ENCODE measurements around the gene DGKH. TPM values are rescaled to one million over a fixed set of nuclear protein-coding genes. Genes with fewer than 3 reads are reported as not detected.

DGKH gene
- total RNA-seq, 1 donor from 2014 or later = 13.4 TPM

DNA sequence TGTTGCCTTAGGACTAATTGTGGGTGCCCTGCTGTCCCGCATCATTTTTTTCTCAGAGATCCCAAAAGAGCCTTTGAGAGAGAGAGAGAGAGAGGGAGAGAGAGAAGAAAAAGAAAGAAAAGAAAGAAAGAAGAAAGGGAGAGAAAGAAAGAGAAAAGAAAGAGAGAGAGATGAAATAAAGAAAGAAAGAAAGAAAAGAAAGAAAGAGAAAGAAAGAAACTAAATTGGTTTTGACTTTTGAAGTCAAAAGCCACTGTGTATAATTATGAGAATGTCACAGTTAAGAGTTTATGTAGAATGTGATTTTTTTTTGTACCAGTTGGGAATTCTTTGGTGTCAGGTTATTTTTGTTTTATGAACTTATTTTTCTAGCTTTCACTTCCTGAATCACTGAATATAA, 180.1 kb downstream of the DGKH start:
- Mint-ChIP-seq H3K4me3 (ENCODE audit: unreplicated experiment) (no peak overlapping the region), H3K36me3 (ENCODE audit: unreplicated experiment) (no peaks in the 10 kb centered on the region), H3K27ac (ENCODE audit: unreplicated experiment) (no peak overlapping the region), H3K27me3 (ENCODE audit: unreplicated experiment) (no peaks in the 10 kb centered on the region), H3K9me3 (ENCODE audit: unreplicated experiment) (peaks cover 1% of the 10 kb centered on the region), H3K4me1 (ENCODE audit: low read depth, unreplicated experiment) (no peaks in the 10 kb centered on the region)
- no peak for DNase-seq
- TF ChIP-seq, protein P1, sequence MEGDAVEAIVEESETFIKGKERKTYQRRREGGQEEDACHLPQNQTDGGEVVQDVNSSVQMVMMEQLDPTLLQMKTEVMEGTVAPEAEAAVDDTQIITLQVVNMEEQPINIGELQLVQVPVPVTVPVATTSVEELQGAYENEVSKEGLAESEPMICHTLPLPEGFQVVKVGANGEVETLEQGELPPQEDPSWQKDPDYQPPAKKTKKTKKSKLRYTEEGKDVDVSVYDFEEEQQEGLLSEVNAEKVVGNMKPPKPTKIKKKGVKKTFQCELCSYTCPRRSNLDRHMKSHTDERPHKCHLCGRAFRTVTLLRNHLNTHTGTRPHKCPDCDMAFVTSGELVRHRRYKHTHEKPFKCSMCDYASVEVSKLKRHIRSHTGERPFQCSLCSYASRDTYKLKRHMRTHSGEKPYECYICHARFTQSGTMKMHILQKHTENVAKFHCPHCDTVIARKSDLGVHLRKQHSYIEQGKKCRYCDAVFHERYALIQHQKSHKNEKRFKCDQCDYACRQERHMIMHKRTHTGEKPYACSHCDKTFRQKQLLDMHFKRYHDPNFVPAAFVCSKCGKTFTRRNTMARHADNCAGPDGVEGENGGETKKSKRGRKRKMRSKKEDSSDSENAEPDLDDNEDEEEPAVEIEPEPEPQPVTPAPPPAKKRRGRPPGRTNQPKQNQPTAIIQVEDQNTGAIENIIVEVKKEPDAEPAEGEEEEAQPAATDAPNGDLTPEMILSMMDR (IDR thresholded peaks at IDR 0.05; ENCODE audit: partially characterized antibody, unreplicated experiment) = no peak

DNA sequence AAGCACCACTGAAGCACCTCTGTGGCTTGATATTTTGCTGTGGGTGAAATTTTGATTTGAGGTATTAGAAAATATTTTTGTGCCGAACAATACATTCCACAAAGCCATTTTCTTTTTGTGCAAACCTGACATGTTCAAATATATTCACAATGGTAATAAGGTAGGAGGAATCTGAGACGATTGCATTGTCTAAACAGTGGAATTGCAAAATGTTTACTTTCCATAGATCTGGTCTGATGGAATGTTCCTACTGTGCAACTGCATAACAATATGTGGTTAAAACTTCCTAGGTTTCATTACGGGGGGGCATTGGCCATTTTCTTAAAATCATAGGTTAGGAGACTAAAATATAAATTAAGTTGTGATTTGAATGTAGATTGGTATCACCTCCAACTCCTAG, 180.8 kb downstream of the DGKH start:
- Mint-ChIP-seq H3K27me3 (ENCODE audit: unreplicated experiment) (no peaks in the 10 kb centered on the region), H3K4me1 (ENCODE audit: low read depth, unreplicated experiment) (no peaks in the 10 kb centered on the region), H3K27ac (ENCODE audit: unreplicated experiment) (no peak overlapping the region), H3K9me3 (ENCODE audit: unreplicated experiment) (peaks cover 1% of the 10 kb centered on the region), H3K36me3 (ENCODE audit: unreplicated experiment) (no peaks in the 10 kb centered on the region), H3K4me3 (ENCODE audit: unreplicated experiment) (no peak overlapping the region)
- DNase-seq = no peak
- TF ChIP-seq, protein P1 (IDR thresholded peaks at IDR 0.05; ENCODE audit: partially characterized antibody, unreplicated experiment) = no peak

DNA sequence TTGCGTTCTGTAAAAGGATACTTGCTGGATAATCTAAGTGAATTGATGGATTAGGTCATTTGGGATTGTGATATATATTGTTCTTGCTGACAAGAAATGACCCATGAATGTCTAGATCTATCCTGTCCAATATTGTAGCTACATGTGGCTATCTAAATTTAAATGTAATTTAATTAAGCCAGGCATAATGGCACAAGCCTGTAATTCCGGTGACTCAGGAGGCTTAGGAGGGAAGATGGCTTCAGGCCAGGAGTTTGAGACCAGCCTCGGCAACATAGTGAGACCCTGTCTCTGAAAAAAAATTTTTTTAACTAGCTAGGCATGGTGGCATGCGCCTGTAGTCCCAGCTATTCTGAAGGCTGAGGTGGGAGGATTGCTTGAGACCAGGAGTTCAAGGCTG, 184.2 kb downstream of the DGKH start:
- H3K27ac Mint-ChIP-seq (ENCODE audit: unreplicated experiment) = no peak overlapping the region
- no peaks in the 10 kb centered on the region for H3K4me1 Mint-ChIP-seq (ENCODE audit: low read depth, unreplicated experiment)
- TF ChIP-seq, protein P1 (IDR thresholded peaks at IDR 0.05; ENCODE audit: partially characterized antibody, unreplicated experiment) = no peak
- DNase-seq = no peak
- no peaks in the 10 kb centered on the region for H3K9me3 Mint-ChIP-seq (ENCODE audit: unreplicated experiment)
- no peak overlapping the region for H3K4me3 Mint-ChIP-seq (ENCODE audit: unreplicated experiment)
- H3K36me3 Mint-ChIP-seq (ENCODE audit: unreplicated experiment) = no peaks in the 10 kb centered on the region
- no peaks in the 10 kb centered on the region for H3K27me3 Mint-ChIP-seq (ENCODE audit: unreplicated experiment)

DNA sequence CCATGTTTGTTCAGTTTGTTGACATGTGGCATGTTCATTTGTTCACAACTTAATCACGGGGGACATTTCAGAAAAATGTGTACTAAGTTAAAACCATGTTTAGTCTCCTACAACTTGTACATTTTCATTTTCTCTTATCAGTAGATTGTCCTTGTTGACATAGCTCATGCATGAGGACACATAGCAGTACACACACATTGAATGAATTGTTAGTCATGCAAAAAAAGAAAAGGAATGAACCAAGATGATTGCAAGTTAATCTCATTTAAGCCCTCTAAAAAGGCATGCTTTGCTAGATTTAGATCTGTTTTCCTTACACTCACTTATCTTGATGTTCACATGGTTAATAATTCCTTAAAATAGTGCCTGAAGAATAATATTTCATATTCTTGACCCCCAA, 185.3 kb downstream of the DGKH start:
- Mint-ChIP-seq H3K27ac (ENCODE audit: unreplicated experiment) (no peak overlapping the region), H3K4me1 (ENCODE audit: low read depth, unreplicated experiment) (no peaks in the 10 kb centered on the region), H3K4me3 (ENCODE audit: unreplicated experiment) (no peak overlapping the region), H3K9me3 (ENCODE audit: unreplicated experiment) (no peaks in the 10 kb centered on the region), H3K36me3 (ENCODE audit: unreplicated experiment) (no peaks in the 10 kb centered on the region), H3K27me3 (ENCODE audit: unreplicated experiment) (no peaks in the 10 kb centered on the region)
- no peak for DNase-seq
- TF ChIP-seq, protein P1 (IDR thresholded peaks at IDR 0.05; ENCODE audit: partially characterized antibody, unreplicated experiment) = no peak

DNA sequence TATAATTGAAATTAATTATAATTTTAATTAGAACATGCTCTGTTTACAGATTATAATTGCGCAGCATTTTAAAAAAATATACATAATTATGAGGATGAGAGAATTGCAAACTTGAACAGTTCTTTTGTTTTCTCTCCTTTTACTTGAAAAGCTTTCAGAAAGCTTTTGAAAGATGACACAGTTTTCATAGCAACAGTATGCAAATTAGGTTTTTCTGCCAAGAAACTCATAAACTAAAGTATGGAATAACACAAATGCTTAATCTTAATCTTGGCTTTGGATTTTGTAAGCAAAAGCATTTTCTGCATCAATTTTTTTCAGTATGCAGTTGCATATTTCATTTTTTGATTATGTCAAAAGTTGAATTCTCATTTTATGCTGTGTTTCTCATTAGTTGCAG, 190.7 kb downstream of the DGKH start:
- no peaks in the 10 kb centered on the region for H3K9me3 Mint-ChIP-seq (ENCODE audit: unreplicated experiment)
- no peaks in the 10 kb centered on the region for H3K27me3 Mint-ChIP-seq (ENCODE audit: unreplicated experiment)
- H3K4me1 Mint-ChIP-seq (ENCODE audit: low read depth, unreplicated experiment) = no peaks in the 10 kb centered on the region
- DNase-seq = no peak
- no peak overlapping the region for H3K4me3 Mint-ChIP-seq (ENCODE audit: unreplicated experiment)
- no peak overlapping the region for H3K27ac Mint-ChIP-seq (ENCODE audit: unreplicated experiment)
- no peaks in the 10 kb centered on the region for H3K36me3 Mint-ChIP-seq (ENCODE audit: unreplicated experiment)
- TF ChIP-seq, protein P1 (IDR thresholded peaks at IDR 0.05; ENCODE audit: partially characterized antibody, unreplicated experiment) = no peak

Measured in glutamatergic neuron (in vitro differentiated cells).